C4-2B (cell line): Measurements from ENCODE around the gene ARL11.

Experiments
- ZFX ChIP-seq: fragments of 450-650 bp; IDR thresholded peaks from 2 replicates; pipeline ENCODE4 v1.6.1; 2017
- TF ChIP-seq, protein P1 (sequence below): fragments of 450-650 bp; conservative IDR thresholded peaks from 2 replicates; pipeline ENCODE4 v1.5.1; 2017; ENCODE audit warnings: mild to moderate bottlenecking

GRCh38 chr13:49625392-49626079 lies 2.8 kb upstream of the ARL11 start:
- TF ChIP-seq, protein P1, sequence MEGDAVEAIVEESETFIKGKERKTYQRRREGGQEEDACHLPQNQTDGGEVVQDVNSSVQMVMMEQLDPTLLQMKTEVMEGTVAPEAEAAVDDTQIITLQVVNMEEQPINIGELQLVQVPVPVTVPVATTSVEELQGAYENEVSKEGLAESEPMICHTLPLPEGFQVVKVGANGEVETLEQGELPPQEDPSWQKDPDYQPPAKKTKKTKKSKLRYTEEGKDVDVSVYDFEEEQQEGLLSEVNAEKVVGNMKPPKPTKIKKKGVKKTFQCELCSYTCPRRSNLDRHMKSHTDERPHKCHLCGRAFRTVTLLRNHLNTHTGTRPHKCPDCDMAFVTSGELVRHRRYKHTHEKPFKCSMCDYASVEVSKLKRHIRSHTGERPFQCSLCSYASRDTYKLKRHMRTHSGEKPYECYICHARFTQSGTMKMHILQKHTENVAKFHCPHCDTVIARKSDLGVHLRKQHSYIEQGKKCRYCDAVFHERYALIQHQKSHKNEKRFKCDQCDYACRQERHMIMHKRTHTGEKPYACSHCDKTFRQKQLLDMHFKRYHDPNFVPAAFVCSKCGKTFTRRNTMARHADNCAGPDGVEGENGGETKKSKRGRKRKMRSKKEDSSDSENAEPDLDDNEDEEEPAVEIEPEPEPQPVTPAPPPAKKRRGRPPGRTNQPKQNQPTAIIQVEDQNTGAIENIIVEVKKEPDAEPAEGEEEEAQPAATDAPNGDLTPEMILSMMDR = no peak
- TF ChIP-seq ZFX = no peak
